Right lobe of liver (tissue), 6 donors: ENCODE measurements around the gene LTBR. TPM values are rescaled to one million over a fixed set of nuclear protein-coding genes. Genes with fewer than 3 reads are reported as not detected.

ENCODE experiments used
- ATAC-seq, 4 donors: fragments of 200-7000 bp; cut with Tn5 transposase; one replicate each; pipeline ENCODE4 v1.9.1; 2020; ENCODE audit warnings: mild to moderate bottlenecking in 4 of 4, moderate library complexity in 4 of 4
- DNase-seq, 3 donors: peaks; one replicate each; pipeline ENCODE4 v3.0.0-alpha.2; 2020
- H3K27ac ChIP-seq, 3 donors: fragments of 200-600 bp; one replicate each; pipeline ENCODE4 v1.8.0; 2022
- H3K27me3 ChIP-seq, 2 donors: fragments of 200-600 bp; one replicate each; pipeline ENCODE4 v1.8.0; 2022
- H3K36me3 ChIP-seq, 4 donors: fragments of 200-600 bp; sonication (generic) in 1 of 4; one replicate each; pipeline versions ENCODE4 v1.5.1 to v1.8.0; 2017 to 2022; ENCODE audit warnings: control low read depth in 1 of 4
- H3K4me1 ChIP-seq, 4 donors: fragments of 200-600 bp; sonication (generic) in 1 of 4; one replicate each; pipeline versions ENCODE4 v1.5.1 to v1.8.0; 2017 to 2022; ENCODE audit warnings: control low read depth in 1 of 4
- H3K4me3 ChIP-seq, 3 donors: fragments of 200-600 bp; one replicate each; pipeline ENCODE4 v1.8.0; 2022
- H3K9me3 ChIP-seq, 4 donors: fragments of 200-600 bp; sonication (generic) in 1 of 4; one replicate each; pipeline versions ENCODE4 v1.5.1 to v1.8.0; 2017 to 2022; ENCODE audit warnings: control low read depth in 1 of 4
- POLR2A ChIP-seq: fragments of 450-650 bp; IDR thresholded peaks from one replicate; pipeline ENCODE4 v1.6.1; 2017; ENCODE audit warnings: antibody characterized with exemption, mild to moderate bottlenecking
- WGBS: methylation state at CpG from one replicate; pipeline ENCODE4 v1.1.6; 2018; ENCODE audit warnings: low coverage, low lambda C conversion rate; ENCODE audit not compliant: insufficient coverage; ENCODE audit errors: missing lambda C conversion rate; 5-methylcytosine and 5-hydroxymethylcytosine counted together
- intact Hi-C, 2 donors: fragments of 100-400 bp; cut with DNase I; formaldehyde crosslinking; loops; one replicate each; pipeline versions ENCODE4 v1.11.2 to v1.14.1; 2022
- total RNA-seq, 6 experiments: library from RNA; depleted of rRNA in 2 of 6; stranded (reverse); fragments of >200 nt in 2 of 6; fragmentation: NEBNext Ultra II Directional in 3 of 6; extraction: Animal tissue kit (Norgen Biotek cat#: 25700) in 3 of 6; gene quantifications; one replicate each; pipeline versions ENCODE4 v1.1.0 to v1.2.4, GENCODE V29; 2016 to 2023
- TF ChIP-seq, protein P1 (sequence below), 4 donors: fragments of 200-600 bp in 3 of 4; fragments of 450-650 bp in 1 of 4; IDR thresholded peaks; one replicate each; pipeline versions ENCODE4 v1.5.1 to v1.8.0; 2016 to 2022; ENCODE audit warnings: antibody characterized with exemption in 4 of 4, mild to moderate bottlenecking in 2 of 4
- donor health status: DM: no; HTN: yes; CAD: no.
- donor health status: DM: no; HTN: no; CAD: no.
- donor health status: DM: no; HTN: no; CAD: no.
- donor health status: DM: no; HTN: yes; CAD: no.
- donor health status: DM: no; HTN: yes; CAD: no.

The LTBR gene
- total RNA-seq, 6 experiments from 2014 or later, result 83.8 to 235 (median 103) TPM

DNA sequence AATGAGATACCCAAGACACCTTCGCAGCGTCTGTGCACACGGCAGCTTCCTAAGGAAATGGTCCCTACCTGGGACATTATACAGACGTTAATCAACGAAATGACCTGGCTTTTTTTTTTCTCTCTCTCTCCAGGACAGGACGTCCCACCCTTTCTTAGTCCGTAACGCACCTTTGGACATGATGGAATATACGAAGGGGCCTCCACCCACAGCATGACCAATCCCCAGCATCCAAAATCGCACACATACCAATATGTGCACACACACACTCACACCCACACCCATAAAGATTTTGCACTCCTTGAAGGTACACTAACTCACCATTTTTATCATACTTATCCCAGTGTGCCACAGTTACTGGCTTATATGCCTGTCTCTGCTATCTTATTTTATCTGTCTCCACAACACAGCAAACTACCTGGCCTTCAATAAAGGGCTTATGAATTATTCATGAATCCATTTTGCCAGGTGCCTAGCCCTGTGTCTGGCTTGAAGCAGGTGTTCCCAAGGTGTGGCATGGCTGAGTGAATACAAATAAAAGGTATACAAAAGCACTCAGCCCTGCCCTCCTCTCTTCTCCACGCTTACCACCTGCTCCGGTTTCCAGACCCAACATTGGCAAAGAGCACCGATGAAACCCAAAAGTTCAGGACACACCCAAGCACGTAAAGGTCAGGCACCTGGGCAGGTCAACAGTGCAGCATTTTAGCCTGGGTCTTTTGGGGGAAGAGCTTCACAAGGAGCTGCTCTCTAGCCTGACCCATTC, 10.8 kb upstream of the LTBR start:
- DNase-seq (peak in 1 of 3 donors; percentile 12), ATAC-seq (no peak)
- intact Hi-C loops, result no loop called here
- Histone ChIP-seq H3K4me1 (peaks cover 0 to 34% (median 18%) of the 10 kb centered on the region in 4 donors), H3K27me3 (no peaks in the 10 kb centered on the region), H3K9me3 (no peaks in the 10 kb centered on the region), H3K27ac (no peak overlapping the region), H3K4me3 (no peak overlapping the region), H3K36me3 (no peaks in the 10 kb centered on the region)
- TF ChIP-seq POLR2A, result no peak
- TF ChIP-seq, protein P1, sequence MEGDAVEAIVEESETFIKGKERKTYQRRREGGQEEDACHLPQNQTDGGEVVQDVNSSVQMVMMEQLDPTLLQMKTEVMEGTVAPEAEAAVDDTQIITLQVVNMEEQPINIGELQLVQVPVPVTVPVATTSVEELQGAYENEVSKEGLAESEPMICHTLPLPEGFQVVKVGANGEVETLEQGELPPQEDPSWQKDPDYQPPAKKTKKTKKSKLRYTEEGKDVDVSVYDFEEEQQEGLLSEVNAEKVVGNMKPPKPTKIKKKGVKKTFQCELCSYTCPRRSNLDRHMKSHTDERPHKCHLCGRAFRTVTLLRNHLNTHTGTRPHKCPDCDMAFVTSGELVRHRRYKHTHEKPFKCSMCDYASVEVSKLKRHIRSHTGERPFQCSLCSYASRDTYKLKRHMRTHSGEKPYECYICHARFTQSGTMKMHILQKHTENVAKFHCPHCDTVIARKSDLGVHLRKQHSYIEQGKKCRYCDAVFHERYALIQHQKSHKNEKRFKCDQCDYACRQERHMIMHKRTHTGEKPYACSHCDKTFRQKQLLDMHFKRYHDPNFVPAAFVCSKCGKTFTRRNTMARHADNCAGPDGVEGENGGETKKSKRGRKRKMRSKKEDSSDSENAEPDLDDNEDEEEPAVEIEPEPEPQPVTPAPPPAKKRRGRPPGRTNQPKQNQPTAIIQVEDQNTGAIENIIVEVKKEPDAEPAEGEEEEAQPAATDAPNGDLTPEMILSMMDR (IDR thresholded peaks at IDR 0.05), result no peak
- WGBS, result 72% methylated on average over 14 of the region's 14 CpGs

DNA sequence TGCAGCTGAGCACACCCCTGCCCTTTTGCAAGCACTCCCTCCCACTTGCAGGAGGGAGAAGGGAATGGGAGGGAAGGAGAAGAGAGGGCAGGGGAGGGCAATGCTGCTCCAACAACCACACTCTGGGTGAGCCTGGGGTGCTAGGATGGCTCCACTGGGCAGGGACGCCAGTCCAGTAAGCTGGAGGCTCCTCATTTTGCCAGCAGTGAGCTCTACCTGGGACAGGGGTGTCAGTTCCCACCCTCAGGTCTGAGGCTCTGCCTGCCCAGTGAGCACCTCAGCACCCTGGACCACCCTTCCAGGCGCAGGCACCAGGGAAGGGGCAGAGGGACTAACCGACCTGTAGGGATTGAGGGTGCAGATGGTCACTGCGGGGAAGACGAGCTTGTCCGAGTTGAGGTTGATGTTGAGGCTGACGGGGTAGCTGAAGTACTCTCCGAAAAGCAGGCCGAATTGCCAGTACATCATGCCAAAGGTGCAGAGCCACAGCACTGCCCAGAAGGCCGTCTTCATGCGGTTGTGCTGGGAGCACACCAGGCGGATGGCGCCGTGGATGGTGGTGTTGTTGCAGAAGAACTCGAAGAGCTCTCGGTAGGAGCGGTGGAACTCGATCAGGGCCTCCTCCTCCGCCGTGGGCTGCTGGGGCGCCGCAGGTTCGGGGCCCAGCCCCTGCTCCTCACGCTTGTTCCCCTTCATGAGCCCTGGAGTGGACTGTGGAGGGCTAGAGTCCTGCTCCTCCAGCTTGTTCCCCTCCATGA, 9.8 kb upstream of the LTBR start:
- Histone ChIP-seq H3K4me1 (peaks cover 0 to 33% (median 15%) of the 10 kb centered on the region in 4 donors), H3K27ac (no peak overlapping the region)
- intact Hi-C loops, result no loop called here

DNA sequence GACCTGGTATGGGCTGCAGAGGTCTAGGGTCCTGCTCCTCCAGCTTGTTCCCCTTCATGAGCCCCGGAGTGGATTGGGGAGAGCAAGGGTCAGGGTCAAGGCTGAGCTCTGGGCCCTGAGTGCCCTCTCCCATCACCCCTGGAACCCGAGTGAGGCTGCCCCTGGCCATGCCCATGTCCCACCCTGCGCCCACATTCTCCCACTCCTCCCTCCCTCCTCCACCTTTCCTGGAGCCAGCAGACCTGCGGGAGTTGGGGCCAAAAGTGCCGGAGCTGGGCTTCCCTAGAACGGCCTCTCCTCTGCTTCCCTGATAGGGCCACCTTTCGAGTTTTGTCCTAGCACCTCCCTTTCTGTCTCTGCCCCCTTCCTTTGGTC, 9.2 kb upstream of the LTBR start:
- H3K9me3 ChIP-seq, result no peaks in the 10 kb centered on the region
- TF ChIP-seq, protein P1 (IDR thresholded peaks at IDR 0.05), result no peak
- TF ChIP-seq POLR2A, result no peak
- no peaks in the 10 kb centered on the region for H3K36me3 ChIP-seq
- no peaks in the 10 kb centered on the region for H3K27me3 ChIP-seq
- DNase-seq, result no peak
- no peak for ATAC-seq
- intact Hi-C loops, result no loop called here
- H3K4me1 ChIP-seq, result peaks cover 0 to 33% (median 15%) of the 10 kb centered on the region in 4 donors
- no peak overlapping the region for H3K4me3 ChIP-seq
- no CpG with 5 or more reads among the region's 7 CpGs for WGBS
- H3K27ac ChIP-seq, result no peak overlapping the region

More for the DNA sequence above, 9.8 kb upstream of the LTBR start:
- Histone ChIP-seq H3K4me3 (no peak overlapping the region), H3K9me3 (no peaks in the 10 kb centered on the region), H3K36me3 (no peaks in the 10 kb centered on the region), H3K27me3 (no peaks in the 10 kb centered on the region)
- TF ChIP-seq POLR2A, result no peak
- TF ChIP-seq, protein P1 (IDR thresholded peaks at IDR 0.05), result no peak
- peak in 1 of 3 donors; percentile 47 for DNase-seq
- WGBS, result 94% methylated on average over 8 of the region's 24 CpGs
- no peak for ATAC-seq

DNA sequence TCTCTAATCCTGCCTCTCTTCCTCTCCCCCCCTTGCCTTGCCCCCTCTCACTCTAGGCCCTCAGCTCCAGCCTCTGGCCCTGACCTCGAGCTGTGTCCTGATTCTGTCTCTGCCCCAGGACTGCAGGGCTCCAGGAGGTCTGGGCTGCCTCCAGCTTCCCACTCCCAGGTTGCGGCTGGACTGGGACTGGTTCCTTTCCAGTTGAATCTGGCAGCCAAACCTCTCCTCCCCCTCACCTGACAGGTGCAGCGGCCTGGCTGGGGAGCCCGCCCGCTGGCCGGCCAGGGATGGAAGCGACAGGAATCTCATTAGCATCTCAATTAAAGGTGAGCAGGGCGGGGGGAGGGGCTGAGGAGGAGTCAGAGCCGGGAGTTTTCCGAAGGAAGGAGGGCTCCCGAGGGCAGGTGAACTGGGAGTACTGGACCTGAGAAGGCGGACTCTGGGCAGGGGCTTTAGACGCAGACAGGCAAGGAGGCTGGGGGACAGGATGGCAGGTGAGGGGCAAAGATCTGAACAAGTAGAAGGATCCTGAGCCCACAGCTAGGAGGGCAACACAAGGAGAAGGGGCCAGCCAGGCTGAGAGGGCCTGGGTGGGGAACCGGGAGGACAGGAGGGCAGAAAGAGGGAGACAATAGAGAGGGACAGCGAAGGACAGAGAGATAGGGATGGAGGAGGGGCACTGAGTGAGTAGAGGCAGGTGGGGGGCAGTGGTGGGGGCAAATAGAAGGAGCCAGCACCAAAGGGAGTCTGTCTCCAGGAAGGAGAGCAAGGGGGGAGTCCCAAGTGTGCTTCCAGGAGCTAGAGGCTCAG, 8.5 kb upstream of the LTBR start, which contains the start of gene SCNN1A:
Gene SCNN1A (minus strand): TSS at position 295 of the 810 bp plus-strand sequence. CDS start 780 bp downstream, outside the sequence.
- TF ChIP-seq, protein P1 (IDR thresholded peaks at IDR 0.05), result no peak
- TF ChIP-seq POLR2A, result no peak
- peak in 1 of 3 donors; percentile 70 for DNase-seq
- peak within 1 kb of the TSS in 2 of 3 donors; percentile 36 to 53 for H3K27ac ChIP-seq
- no peaks in the 10 kb centered on the region for H3K9me3 ChIP-seq
- WGBS, result 56% methylated on average over 8 of the region's 15 CpGs
- H3K4me1 ChIP-seq, result peaks cover 0 to 26% (median 15%) of the 10 kb centered on the region in 4 donors
- intact Hi-C loops, result no loop called here
- no peak for ATAC-seq
- no peaks in the 10 kb centered on the region for H3K27me3 ChIP-seq
- H3K36me3 ChIP-seq, result no peaks in the 10 kb centered on the region
- H3K4me3 ChIP-seq, result no peak within 1 kb of the TSS
